ENCODE results near the gene UBR3. TPM values are rescaled to one million over a fixed set of nuclear protein-coding genes. Genes with fewer than 3 reads are reported as not detected.

UBR3 gene
- total and polyA plus RNA-seq, 2 of the 4 experiments (the other 2 are of a cell fraction) = 10.0 to 33.9 TPM

DNA sequence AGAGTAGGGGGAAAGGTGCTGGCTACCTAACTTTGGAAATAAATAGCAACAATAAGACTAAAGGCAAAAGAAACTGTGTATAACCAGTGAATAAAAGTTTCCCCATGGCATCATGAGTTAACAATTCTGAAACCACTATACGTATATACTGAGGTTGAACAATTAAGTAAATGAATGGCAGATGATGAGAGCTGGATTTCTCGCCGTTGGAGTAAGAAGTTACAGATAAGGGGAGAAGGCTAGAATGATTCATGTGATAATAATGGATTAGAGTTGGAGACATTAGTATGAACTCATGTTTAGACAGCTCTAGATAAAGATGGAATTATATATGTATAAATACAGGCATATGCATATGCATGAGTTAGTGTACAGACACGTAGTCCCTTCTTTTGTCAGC is 152.7 kb downstream of the UBR3 start:
- Histone ChIP-seq H2BK5ac (ENCODE audit: low read depth, low read length, poor library complexity, severe bottlenecking) (no peak overlapping the region), H3K4me1 (ENCODE audit: control insufficient read depth, insufficient read depth, low read length) (no peaks in the 10 kb centered on the region), H3K27ac (ENCODE audit: insufficient read depth, low read length) (no peak overlapping the region), H2BK15ac (ENCODE audit: low read depth, low read length) (no peak overlapping the region), H3K9me1 (ENCODE audit: insufficient read depth, low read length) (peaks cover 5% of the 10 kb centered on the region), H3K9me3 (ENCODE audit: control insufficient read depth, insufficient read depth, low read length) (peaks cover 3% of the 10 kb centered on the region), H4K5ac (ENCODE audit: low read depth, low read length) (no peak overlapping the region), H3K14ac (replicated peaks; ENCODE audit: low read depth, low read length) (no peak overlapping the region), H4K8ac (ENCODE audit: low read depth in 2 of 2, low read length in 2 of 2) (no peak overlapping the region), H3K56ac (ENCODE audit: extremely low read depth, insufficient read depth, low read length) (no peak overlapping the region), H2AK9ac (replicated peaks; ENCODE audit: low read depth, low read length, poor library complexity) (no peak overlapping the region), H4K91ac (ENCODE audit: insufficient read depth, low read depth, low read length) (no peak overlapping the region), H3K4ac (ENCODE audit: low read depth, low read length) (no peak overlapping the region), H2AFZ (replicated peaks; ENCODE audit: low read length, poor library complexity) (no peak overlapping the region), H3K23ac (ENCODE audit: low read depth, low read length) (no peak overlapping the region), H4K20me1 (ENCODE audit: insufficient read depth, low read length) (no peaks in the 10 kb centered on the region), H3K27me3 (ENCODE audit: control insufficient read depth, insufficient read depth, low read length) (no peaks in the 10 kb centered on the region), H3K79me1 (ENCODE audit: low read depth in 1 of 2, low read length in 2 of 2) (peaks cover 7 to 20% of the 10 kb centered on the region in 2 experiments), H3K9ac (ENCODE audit: low read depth, low read length) (no peak overlapping the region), H2BK20ac (ENCODE audit: low read depth, low read length) (no peak overlapping the region), H3K36me3 (ENCODE audit: control insufficient read depth, insufficient read depth, low read length) (peaks cover 3% of the 10 kb centered on the region), H3K4me3 (ENCODE audit: insufficient read depth, low read depth, low read length) (no peak overlapping the region), H2BK120ac (ENCODE audit: low read depth, low read length) (no peak overlapping the region), H3K4me2 (ENCODE audit: low read depth, low read length) (no peak overlapping the region), H2AK5ac (ENCODE audit: low read depth, low read length) (no peak overlapping the region), H3K18ac (ENCODE audit: low read depth, low read length) (no peak overlapping the region)
- dilution Hi-C loops (cut with HindIII; ENCODE audit: low sequenced_read_pairs, unreplicated experiment) (no loop called here), in situ Hi-C loops (cut with MboI; ENCODE audit: low sequenced_read_pairs) (no loop called here), intact Hi-C loops (cut with micrococcal nuclease) (no loop called here)
- ATAC-seq (ENCODE audit: low read depth) (no peak), DNase-seq (no peak)
- CTCF ChIA-PET = no interaction called here
- no CpG with 5 or more reads among the region's 4 CpGs for WGBS, 2 experiments (ENCODE audit: extremely low coverage in 2 of 2, insufficient read length in 1 of 2)
- POLR2A ChIA-PET (ENCODE audit: unreplicated experiment) = no interaction called here
- BruUV-seq (replicated peaks) = no TSS peak
- no peak for TF ChIP-seq NFE2L2 (IDR thresholded peaks at IDR 0.05; ENCODE audit: low read depth, low read length)
- TF ChIP-seq RCOR1 (IDR thresholded peaks at IDR 0.05; ENCODE audit: insufficient replicate concordance, low read length) = no peak
- TF ChIP-seq, protein P1, sequence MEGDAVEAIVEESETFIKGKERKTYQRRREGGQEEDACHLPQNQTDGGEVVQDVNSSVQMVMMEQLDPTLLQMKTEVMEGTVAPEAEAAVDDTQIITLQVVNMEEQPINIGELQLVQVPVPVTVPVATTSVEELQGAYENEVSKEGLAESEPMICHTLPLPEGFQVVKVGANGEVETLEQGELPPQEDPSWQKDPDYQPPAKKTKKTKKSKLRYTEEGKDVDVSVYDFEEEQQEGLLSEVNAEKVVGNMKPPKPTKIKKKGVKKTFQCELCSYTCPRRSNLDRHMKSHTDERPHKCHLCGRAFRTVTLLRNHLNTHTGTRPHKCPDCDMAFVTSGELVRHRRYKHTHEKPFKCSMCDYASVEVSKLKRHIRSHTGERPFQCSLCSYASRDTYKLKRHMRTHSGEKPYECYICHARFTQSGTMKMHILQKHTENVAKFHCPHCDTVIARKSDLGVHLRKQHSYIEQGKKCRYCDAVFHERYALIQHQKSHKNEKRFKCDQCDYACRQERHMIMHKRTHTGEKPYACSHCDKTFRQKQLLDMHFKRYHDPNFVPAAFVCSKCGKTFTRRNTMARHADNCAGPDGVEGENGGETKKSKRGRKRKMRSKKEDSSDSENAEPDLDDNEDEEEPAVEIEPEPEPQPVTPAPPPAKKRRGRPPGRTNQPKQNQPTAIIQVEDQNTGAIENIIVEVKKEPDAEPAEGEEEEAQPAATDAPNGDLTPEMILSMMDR (conservative IDR thresholded peaks at IDR 0.05; ENCODE audit: low read depth, low read length) = no peak
- TF ChIP-seq MAZ (IDR thresholded peaks at IDR 0.05; ENCODE audit: borderline replicate concordance, low read depth, low read length) = no peak
- TF ChIP-seq MXI1 (IDR thresholded peaks at IDR 0.05; ENCODE audit: borderline replicate concordance, low read depth, low read length) = no peak
- no peak for TF ChIP-seq CEBPB (IDR thresholded peaks at IDR 0.05; ENCODE audit: low read depth, low read length)
- TF ChIP-seq, protein P2, sequence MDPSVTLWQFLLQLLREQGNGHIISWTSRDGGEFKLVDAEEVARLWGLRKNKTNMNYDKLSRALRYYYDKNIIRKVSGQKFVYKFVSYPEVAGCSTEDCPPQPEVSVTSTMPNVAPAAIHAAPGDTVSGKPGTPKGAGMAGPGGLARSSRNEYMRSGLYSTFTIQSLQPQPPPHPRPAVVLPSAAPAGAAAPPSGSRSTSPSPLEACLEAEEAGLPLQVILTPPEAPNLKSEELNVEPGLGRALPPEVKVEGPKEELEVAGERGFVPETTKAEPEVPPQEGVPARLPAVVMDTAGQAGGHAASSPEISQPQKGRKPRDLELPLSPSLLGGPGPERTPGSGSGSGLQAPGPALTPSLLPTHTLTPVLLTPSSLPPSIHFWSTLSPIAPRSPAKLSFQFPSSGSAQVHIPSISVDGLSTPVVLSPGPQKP (IDR thresholded peaks at IDR 0.05; ENCODE audit: borderline replicate concordance, low read depth, low read length) = no peak
- TF ChIP-seq SMC3 (IDR thresholded peaks at IDR 0.05; ENCODE audit: low read depth, low read length) = no peak
- TF ChIP-seq BHLHE40 (IDR thresholded peaks at IDR 0.05; ENCODE audit: low read depth, low read length) = no peak
- TF ChIP-seq RAD21 (IDR thresholded peaks at IDR 0.05; ENCODE audit: low read length) = no peak
- TF ChIP-seq MAFK (IDR thresholded peaks at IDR 0.05; ENCODE audit: low read depth, low read length) = no peak
- no peak for TF ChIP-seq FOS (IDR thresholded peaks at IDR 0.05; ENCODE audit: low read depth, low read length)
- no peak for TF ChIP-seq POLR2A (IDR thresholded peaks at IDR 0.05; ENCODE audit: low read depth, low read length)
- TF ChIP-seq RFX5 (IDR thresholded peaks at IDR 0.05; ENCODE audit: low read depth, low read length) = no peak
- TF ChIP-seq, protein P3, sequence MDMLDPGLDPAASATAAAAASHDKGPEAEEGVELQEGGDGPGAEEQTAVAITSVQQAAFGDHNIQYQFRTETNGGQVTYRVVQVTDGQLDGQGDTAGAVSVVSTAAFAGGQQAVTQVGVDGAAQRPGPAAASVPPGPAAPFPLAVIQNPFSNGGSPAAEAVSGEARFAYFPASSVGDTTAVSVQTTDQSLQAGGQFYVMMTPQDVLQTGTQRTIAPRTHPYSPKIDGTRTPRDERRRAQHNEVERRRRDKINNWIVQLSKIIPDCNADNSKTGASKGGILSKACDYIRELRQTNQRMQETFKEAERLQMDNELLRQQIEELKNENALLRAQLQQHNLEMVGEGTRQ (IDR thresholded peaks at IDR 0.05; ENCODE audit: low read depth, low read length) = no peak
- no peak for TF ChIP-seq CHD1 (IDR thresholded peaks at IDR 0.05; ENCODE audit: low read depth, low read length)
